K562 (cell line): ENCODE results near the gene ZNF613. TPM values are rescaled to one million over a fixed set of nuclear protein-coding genes. Genes with fewer than 3 reads are reported as not detected.

Source experiments
- polyA plus RNA-seq, 8 experiments: library from polyadenylated mRNA; depleted of rRNA in 4 of 8; stranded (reverse) in 5 of 8; unstranded in 3 of 8; fragments of >200 nt; fragmentation: Nextera tagmentation in 2 of 8; fragmentation: Illumina TruSeq in 1 of 8; extraction: Ambion mirVana in 2 of 8; extraction: Trizol in 1 of 8; gene quantifications; 2 replicates each; pipeline versions ENCODE4 v1.2.1 to v1.2.3, GENCODE V29; 2011 to 2014; ENCODE audit warnings: inconsistent platforms in 1 of 8, missing spikeins in 1 of 8
- total RNA-seq, 7 experiments: library from RNA; depleted of rRNA in 6 of 7; stranded (reverse); fragments of >200 nt in 6 of 7; fragmentation: Illumina TruSeq in 2 of 7; extraction: Trizol in 2 of 7; gene quantifications; 2 replicates each; pipeline versions ENCODE4 v1.2.1 to v1.2.3, GENCODE V29; 2011 to 2021; ENCODE audit warnings: low replicate concordance in 1 of 7

The ZNF613 gene
- total and polyA plus RNA-seq, 9 of the 15 experiments (the other 6 are each of a cell fraction or from before 2014, with no cell fraction given): 2.1 to 4.5 (median 2.7) TPM

Other genes with a start within 250 kb of the ZNF613 start
Only the 7 nearest of the 14 such genes appear.
- gene FPR3, start 132.3 kb upstream of the ZNF613 start, total RNA-seq (2014; rRNA removed): 0.09 and 0.41 TPM in 2 replicates
- 0.22 and 0.35 TPM in 2 replicates for gene FPR3, start 132.3 kb upstream of the ZNF613 start, total RNA-seq (2014; rRNA removed; fragmentation: Illumina TruSeq; extraction: Trizol)
- gene FPR3, start 132.3 kb upstream of the ZNF613 start, total RNA-seq (2015; rRNA removed; fragmentation: Illumina TruSeq; extraction: Trizol): 0.51 and 0.57 TPM in 2 replicates
- 0.13 and 0.22 TPM in 2 replicates for gene FPR3, start 132.3 kb upstream of the ZNF613 start, total RNA-seq (2021)
- gene FPR3, start 132.3 kb upstream of the ZNF613 start, polyA plus RNA-seq (2011; rRNA removed): 0.45 and 1.3 TPM in 2 replicates
- 0.22 and 0.39 TPM in 2 replicates for gene FPR3, start 132.3 kb upstream of the ZNF613 start, polyA plus RNA-seq (2014; fragmentation: Illumina TruSeq; extraction: Trizol)
- under 1 TPM in 1 of 2 experiments, not detected in 1; 0.08 TPM for gene FPR3, start 132.3 kb upstream of the ZNF613 start, polyA plus RNA-seq (2014; fragmentation: Nextera tagmentation; extraction: Ambion mirVana)
- 0.24 and 0.25 TPM in 2 replicates for gene FPR3, start 132.3 kb upstream of the ZNF613 start, polyA plus RNA-seq (2014; rRNA removed)
- gene ZNF577, start 39.5 kb upstream of the ZNF613 start, total RNA-seq (2014; rRNA removed): 4.2 and 7.8 TPM in 2 replicates
- 8.9 and 9.9 TPM in 2 replicates for gene ZNF577, start 39.5 kb upstream of the ZNF613 start, total RNA-seq (2014; rRNA removed; fragmentation: Illumina TruSeq; extraction: Trizol)
- 9.0 and 9.4 TPM in 2 replicates for gene ZNF577, start 39.5 kb upstream of the ZNF613 start, total RNA-seq (2015; rRNA removed; fragmentation: Illumina TruSeq; extraction: Trizol)
- 5.6 and 6.4 TPM in 2 replicates for gene ZNF577, start 39.5 kb upstream of the ZNF613 start, total RNA-seq (2021)
- 11.2 and 12.7 TPM in 2 replicates for gene ZNF577, start 39.5 kb upstream of the ZNF613 start, polyA plus RNA-seq (2011; rRNA removed)
- gene ZNF577, start 39.5 kb upstream of the ZNF613 start, polyA plus RNA-seq (2014; fragmentation: Illumina TruSeq; extraction: Trizol): 7.5 and 9.1 TPM in 2 replicates
- 1 to 10 TPM; 1.3 to 3.5 TPM for gene ZNF577, start 39.5 kb upstream of the ZNF613 start, polyA plus RNA-seq (2014; fragmentation: Nextera tagmentation; extraction: Ambion mirVana)
- gene ZNF577, start 39.5 kb upstream of the ZNF613 start, polyA plus RNA-seq (2014; rRNA removed): 7.0 and 7.6 TPM in 2 replicates
- gene ZNF649, start 22.5 kb upstream of the ZNF613 start, total RNA-seq (2014; rRNA removed): 7.4 and 9.9 TPM in 2 replicates
- 13.6 and 14.9 TPM in 2 replicates for gene ZNF649, start 22.5 kb upstream of the ZNF613 start, total RNA-seq (2014; rRNA removed; fragmentation: Illumina TruSeq; extraction: Trizol)
- 10.2 and 10.6 TPM in 2 replicates for gene ZNF649, start 22.5 kb upstream of the ZNF613 start, total RNA-seq (2015; rRNA removed; fragmentation: Illumina TruSeq; extraction: Trizol)
- gene ZNF649, start 22.5 kb upstream of the ZNF613 start, total RNA-seq (2021): 8.3 and 9.0 TPM in 2 replicates
- gene ZNF649, start 22.5 kb upstream of the ZNF613 start, polyA plus RNA-seq (2011; rRNA removed): 6.8 and 8.4 TPM in 2 replicates
- gene ZNF649, start 22.5 kb upstream of the ZNF613 start, polyA plus RNA-seq (2014; fragmentation: Illumina TruSeq; extraction: Trizol): 5.9 and 6.7 TPM in 2 replicates
- gene ZNF649, start 22.5 kb upstream of the ZNF613 start, polyA plus RNA-seq (2014; fragmentation: Nextera tagmentation; extraction: Ambion mirVana): 1 to 10 TPM; 1.4 to 2.7 TPM
- 5.0 and 7.3 TPM in 2 replicates for gene ZNF649, start 22.5 kb upstream of the ZNF613 start, polyA plus RNA-seq (2014; rRNA removed)
- 1.8 TPM in 2 replicates for gene ZNF350, start 59.4 kb downstream of the ZNF613 start, total RNA-seq (2014; rRNA removed)
- 3.4 and 4.9 TPM in 2 replicates for gene ZNF350, start 59.4 kb downstream of the ZNF613 start, total RNA-seq (2014; rRNA removed; fragmentation: Illumina TruSeq; extraction: Trizol)
- 3.0 and 3.1 TPM in 2 replicates for gene ZNF350, start 59.4 kb downstream of the ZNF613 start, total RNA-seq (2015; rRNA removed; fragmentation: Illumina TruSeq; extraction: Trizol)
- 2.0 and 2.9 TPM in 2 replicates for gene ZNF350, start 59.4 kb downstream of the ZNF613 start, total RNA-seq (2021)
- 1.9 and 3.5 TPM in 2 replicates for gene ZNF350, start 59.4 kb downstream of the ZNF613 start, polyA plus RNA-seq (2011; rRNA removed)
- 2.9 TPM in 2 replicates for gene ZNF350, start 59.4 kb downstream of the ZNF613 start, polyA plus RNA-seq (2014; fragmentation: Illumina TruSeq; extraction: Trizol)
- gene ZNF350, start 59.4 kb downstream of the ZNF613 start, polyA plus RNA-seq (2014; fragmentation: Nextera tagmentation; extraction: Ambion mirVana): 1 to 10 TPM; 3.4 to 4.8 TPM
- gene ZNF350, start 59.4 kb downstream of the ZNF613 start, polyA plus RNA-seq (2014; rRNA removed): 1.6 and 1.7 TPM in 2 replicates
- gene ZNF615, start 80.7 kb downstream of the ZNF613 start, total RNA-seq (2014; rRNA removed): 1.2 and 4.4 TPM in 2 replicates
- 3.8 and 4.7 TPM in 2 replicates for gene ZNF615, start 80.7 kb downstream of the ZNF613 start, total RNA-seq (2014; rRNA removed; fragmentation: Illumina TruSeq; extraction: Trizol)
- 2.2 and 2.9 TPM in 2 replicates for gene ZNF615, start 80.7 kb downstream of the ZNF613 start, total RNA-seq (2015; rRNA removed; fragmentation: Illumina TruSeq; extraction: Trizol)
- gene ZNF615, start 80.7 kb downstream of the ZNF613 start, total RNA-seq (2021): 2.2 and 3.0 TPM in 2 replicates
- 0.69 and 2.7 TPM in 2 replicates for gene ZNF615, start 80.7 kb downstream of the ZNF613 start, polyA plus RNA-seq (2011; rRNA removed)
- gene ZNF615, start 80.7 kb downstream of the ZNF613 start, polyA plus RNA-seq (2014; fragmentation: Illumina TruSeq; extraction: Trizol): 2.1 and 2.4 TPM in 2 replicates
- 1 to 10 TPM; 1.2 to 1.8 TPM for gene ZNF615, start 80.7 kb downstream of the ZNF613 start, polyA plus RNA-seq (2014; fragmentation: Nextera tagmentation; extraction: Ambion mirVana)
- gene ZNF615, start 80.7 kb downstream of the ZNF613 start, polyA plus RNA-seq (2014; rRNA removed): 2.3 and 2.7 TPM in 2 replicates
- 7.4 and 11.4 TPM in 2 replicates for gene ZNF614, start 100.9 kb downstream of the ZNF613 start, total RNA-seq (2014; rRNA removed)
- 16.3 and 18.7 TPM in 2 replicates for gene ZNF614, start 100.9 kb downstream of the ZNF613 start, total RNA-seq (2014; rRNA removed; fragmentation: Illumina TruSeq; extraction: Trizol)
- gene ZNF614, start 100.9 kb downstream of the ZNF613 start, total RNA-seq (2015; rRNA removed; fragmentation: Illumina TruSeq; extraction: Trizol): 10.3 and 10.6 TPM in 2 replicates
- gene ZNF614, start 100.9 kb downstream of the ZNF613 start, total RNA-seq (2021): 11.7 and 11.9 TPM in 2 replicates
- gene ZNF614, start 100.9 kb downstream of the ZNF613 start, polyA plus RNA-seq (2011; rRNA removed): 8.6 and 13.6 TPM in 2 replicates
- 10.9 and 12.3 TPM in 2 replicates for gene ZNF614, start 100.9 kb downstream of the ZNF613 start, polyA plus RNA-seq (2014; fragmentation: Illumina TruSeq; extraction: Trizol)
- gene ZNF614, start 100.9 kb downstream of the ZNF613 start, polyA plus RNA-seq (2014; fragmentation: Nextera tagmentation; extraction: Ambion mirVana): 1 to 10 TPM; 7.2 to 9.4 TPM
- gene ZNF614, start 100.9 kb downstream of the ZNF613 start, polyA plus RNA-seq (2014; rRNA removed): 4.9 and 6.0 TPM in 2 replicates
- 2.6 and 3.2 TPM in 2 replicates for gene ZNF432, start 121.4 kb downstream of the ZNF613 start, total RNA-seq (2014; rRNA removed)
- gene ZNF432, start 121.4 kb downstream of the ZNF613 start, total RNA-seq (2014; rRNA removed; fragmentation: Illumina TruSeq; extraction: Trizol): 6.8 and 8.7 TPM in 2 replicates
- 4.1 and 5.5 TPM in 2 replicates for gene ZNF432, start 121.4 kb downstream of the ZNF613 start, total RNA-seq (2015; rRNA removed; fragmentation: Illumina TruSeq; extraction: Trizol)
- 4.5 TPM in 2 replicates for gene ZNF432, start 121.4 kb downstream of the ZNF613 start, total RNA-seq (2021)
- gene ZNF432, start 121.4 kb downstream of the ZNF613 start, polyA plus RNA-seq (2011; rRNA removed): 4.5 and 4.9 TPM in 2 replicates
- gene ZNF432, start 121.4 kb downstream of the ZNF613 start, polyA plus RNA-seq (2014; fragmentation: Illumina TruSeq; extraction: Trizol): 4.0 and 5.1 TPM in 2 replicates
- gene ZNF432, start 121.4 kb downstream of the ZNF613 start, polyA plus RNA-seq (2014; fragmentation: Nextera tagmentation; extraction: Ambion mirVana): 1 to 10 TPM; 2.8 to 3.5 TPM
- gene ZNF432, start 121.4 kb downstream of the ZNF613 start, polyA plus RNA-seq (2014; rRNA removed): 3.0 and 3.4 TPM in 2 replicates